ENCODE data around the gene MAST1. TPM values are rescaled to one million over a fixed set of nuclear protein-coding genes. Genes with fewer than 3 reads are reported as not detected.
A peak's percentile ranks its signal among the peaks of the same experiment; 100 is the strongest.
"Not testable (repeated sequence)": the region's sequence is repeated elsewhere in the genome, so short reads cannot be mapped to it uniquely, and the experiment has no call there.

MAST1 gene
- total RNA-seq, 2 experiments from 2014 or later, result 1.2 to 1.5 TPM

GRCh38 chr19:12843999-12844732, 5.9 kb downstream of the MAST1 start:
- peaks cover 21% of the 10 kb centered on the region for H3K4me1 Mint-ChIP-seq (ENCODE audit: low read depth)
- no peaks in the 10 kb centered on the region for H3K36me3 Mint-ChIP-seq (ENCODE audit: low read depth)
- no peak for DNase-seq
- intact Hi-C loops (cut with micrococcal nuclease), result no loop called here
- no peak overlapping the region for H3K27ac Mint-ChIP-seq
- no peaks in the 10 kb centered on the region for H3K9me3 Mint-ChIP-seq
- H3K4me3 Mint-ChIP-seq, result no peak overlapping the region
- CTCF ChIA-PET, result interaction anchor here (0.6 to 1.5 kb wide), 3 partner anchors 84 to 115 kb away, joined by 3 read pairs; no protein-coding TSS in a partner anchor
- peaks cover 49% of the 10 kb centered on the region for H3K27me3 Mint-ChIP-seq (ENCODE audit: low read depth)

DNA sequence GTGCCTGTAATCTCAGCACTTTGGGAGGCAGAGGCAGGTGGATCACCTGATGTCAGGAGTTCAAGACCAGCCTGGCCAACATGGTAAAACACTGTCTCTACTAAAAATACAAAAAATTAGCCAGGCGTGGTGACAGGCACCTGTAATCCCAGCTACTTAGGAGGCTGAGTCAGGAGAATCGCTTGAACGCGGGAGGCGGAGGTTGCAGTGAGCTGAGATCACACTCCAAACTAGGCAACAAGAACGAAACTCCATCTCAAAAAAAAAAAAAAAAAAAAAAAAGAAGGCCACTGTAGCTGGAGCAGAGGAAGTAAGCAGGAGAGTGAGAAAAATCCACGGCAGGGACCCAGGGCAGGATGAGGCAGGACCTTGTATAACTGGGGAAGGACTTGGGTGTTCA, 8.3 kb downstream of the MAST1 start:
- CTCF ChIA-PET, result interaction anchor here (0.6 to 3.7 kb wide), 27 partner anchors 9 to 783 kb away, joined by 3 to 60 read pairs (median 5); partner anchors contain the start of gene RTBDN
- not testable (repeated sequence) for H3K36me3 Mint-ChIP-seq (ENCODE audit: low read depth); H3K27ac Mint-ChIP-seq; H3K9me3 Mint-ChIP-seq; DNase-seq; H3K4me3 Mint-ChIP-seq; H3K4me1 Mint-ChIP-seq (ENCODE audit: low read depth)
- H3K27me3 Mint-ChIP-seq (ENCODE audit: low read depth), result peaks cover 26% of the 10 kb centered on the region
- intact Hi-C loops (cut with micrococcal nuclease), result loop anchor here (1.0 to 2.0 kb wide), 3 partner anchors 50 to 86 kb away; no protein-coding TSS in a partner anchor

GRCh38 chr19:12847159-12848139, 9.1 kb downstream of the MAST1 start:
- no peak overlapping the region for H3K27ac Mint-ChIP-seq
- no peaks in the 10 kb centered on the region for H3K36me3 Mint-ChIP-seq (ENCODE audit: low read depth)
- H3K9me3 Mint-ChIP-seq, result no peaks in the 10 kb centered on the region
- CTCF ChIA-PET, result interaction anchor here (0.6 to 3.7 kb wide), 46 partner anchors 10 to 289 kb away, joined by 3 to 60 read pairs (median 4); partner anchors contain the start of genes RNASEH2A and RTBDN
- intact Hi-C loops (cut with micrococcal nuclease), result loop anchor here (1.0 to 2.0 kb wide), 3 partner anchors 51 to 87 kb away; no protein-coding TSS in a partner anchor
- peaks cover 3% of the 10 kb centered on the region for H3K4me1 Mint-ChIP-seq (ENCODE audit: low read depth)
- peak overlapping the region; percentile 36 for H3K4me3 Mint-ChIP-seq
- peak; percentile 87 for DNase-seq
- peaks cover 21% of the 10 kb centered on the region for H3K27me3 Mint-ChIP-seq (ENCODE audit: low read depth)

GRCh38 chr19:12856653-12857052, 18.3 kb downstream of the MAST1 start:
- CTCF ChIA-PET, result interaction anchor here (0.6 to 1.6 kb wide), 3 partner anchors 9 to 222 kb away, joined by 5 to 8 read pairs (median 7); no protein-coding TSS in a partner anchor
- intact Hi-C loops (cut with micrococcal nuclease), result no loop called here
- Mint-ChIP-seq H3K9me3 (peaks cover 1% of the 10 kb centered on the region), H3K27me3 (ENCODE audit: low read depth) (no peaks in the 10 kb centered on the region), H3K4me3 (no peak overlapping the region), H3K27ac (no peak overlapping the region), H3K36me3 (ENCODE audit: low read depth) (no peaks in the 10 kb centered on the region), H3K4me1 (ENCODE audit: low read depth) (no peaks in the 10 kb centered on the region)
- DNase-seq, result no peak

GRCh38 chr19:12858041-12858928, 20.0 kb downstream of the MAST1 start:
- no peak overlapping the region for H3K4me3 Mint-ChIP-seq
- intact Hi-C loops (cut with micrococcal nuclease), result no loop called here
- H3K9me3 Mint-ChIP-seq, result peaks cover 1% of the 10 kb centered on the region
- H3K27ac Mint-ChIP-seq, result no peak overlapping the region
- CTCF ChIA-PET, result interaction anchor here (0.6 to 1.6 kb wide), 3 partner anchors 10 to 222 kb away, joined by 3 to 8 read pairs (median 6); no protein-coding TSS in a partner anchor
- H3K36me3 Mint-ChIP-seq (ENCODE audit: low read depth), result no peaks in the 10 kb centered on the region
- no peaks in the 10 kb centered on the region for H3K4me1 Mint-ChIP-seq (ENCODE audit: low read depth)
- H3K27me3 Mint-ChIP-seq (ENCODE audit: low read depth), result no peaks in the 10 kb centered on the region
- DNase-seq, result no peak

GRCh38 chr19:12859546-12859945, 21.2 kb downstream of the MAST1 start:
- peaks cover 1% of the 10 kb centered on the region for H3K9me3 Mint-ChIP-seq
- CTCF ChIA-PET, result no interaction called here
- DNase-seq, result no peak
- no peak overlapping the region for H3K4me3 Mint-ChIP-seq
- no peaks in the 10 kb centered on the region for H3K36me3 Mint-ChIP-seq (ENCODE audit: low read depth)
- intact Hi-C loops (cut with micrococcal nuclease), result no loop called here
- no peak overlapping the region for H3K27ac Mint-ChIP-seq
- peaks cover 2% of the 10 kb centered on the region for H3K27me3 Mint-ChIP-seq (ENCODE audit: low read depth)
- H3K4me1 Mint-ChIP-seq (ENCODE audit: low read depth), result no peaks in the 10 kb centered on the region

DNA sequence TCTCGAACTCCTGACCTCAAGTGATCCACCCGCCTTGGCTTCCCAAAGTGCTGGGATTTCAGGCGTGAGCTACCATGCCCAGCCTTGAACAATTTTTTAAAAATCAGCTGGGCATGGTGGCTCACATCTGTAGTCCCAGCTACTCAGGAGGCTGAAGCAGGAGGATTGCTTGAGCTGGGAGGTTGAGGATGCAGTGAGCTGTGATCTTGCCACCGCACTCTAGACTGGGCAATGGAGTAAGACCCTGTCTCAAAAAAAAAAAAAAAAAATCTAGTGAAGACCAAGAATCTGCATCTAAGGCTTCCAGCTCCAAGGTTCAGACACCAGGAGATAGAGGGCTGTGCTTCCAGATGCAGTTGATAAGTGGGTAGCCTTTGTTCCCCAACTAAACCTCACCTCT, 25.8 kb downstream of the MAST1 start:
- Mint-ChIP-seq H3K4me1 (ENCODE audit: low read depth) (peaks cover 6% of the 10 kb centered on the region), H3K27me3 (ENCODE audit: low read depth) (peaks cover 2% of the 10 kb centered on the region), H3K9me3 (no peaks in the 10 kb centered on the region), H3K36me3 (ENCODE audit: low read depth) (no peaks in the 10 kb centered on the region), H3K27ac (no peak overlapping the region), H3K4me3 (no peak overlapping the region)
- DNase-seq, result no peak
- intact Hi-C loops (cut with micrococcal nuclease), result no loop called here
- CTCF ChIA-PET, result interaction anchor here (0.6 to 1.8 kb wide), 6 partner anchors 9 to 107 kb away, joined by 3 to 9 read pairs (median 4); no protein-coding TSS in a partner anchor

DNA sequence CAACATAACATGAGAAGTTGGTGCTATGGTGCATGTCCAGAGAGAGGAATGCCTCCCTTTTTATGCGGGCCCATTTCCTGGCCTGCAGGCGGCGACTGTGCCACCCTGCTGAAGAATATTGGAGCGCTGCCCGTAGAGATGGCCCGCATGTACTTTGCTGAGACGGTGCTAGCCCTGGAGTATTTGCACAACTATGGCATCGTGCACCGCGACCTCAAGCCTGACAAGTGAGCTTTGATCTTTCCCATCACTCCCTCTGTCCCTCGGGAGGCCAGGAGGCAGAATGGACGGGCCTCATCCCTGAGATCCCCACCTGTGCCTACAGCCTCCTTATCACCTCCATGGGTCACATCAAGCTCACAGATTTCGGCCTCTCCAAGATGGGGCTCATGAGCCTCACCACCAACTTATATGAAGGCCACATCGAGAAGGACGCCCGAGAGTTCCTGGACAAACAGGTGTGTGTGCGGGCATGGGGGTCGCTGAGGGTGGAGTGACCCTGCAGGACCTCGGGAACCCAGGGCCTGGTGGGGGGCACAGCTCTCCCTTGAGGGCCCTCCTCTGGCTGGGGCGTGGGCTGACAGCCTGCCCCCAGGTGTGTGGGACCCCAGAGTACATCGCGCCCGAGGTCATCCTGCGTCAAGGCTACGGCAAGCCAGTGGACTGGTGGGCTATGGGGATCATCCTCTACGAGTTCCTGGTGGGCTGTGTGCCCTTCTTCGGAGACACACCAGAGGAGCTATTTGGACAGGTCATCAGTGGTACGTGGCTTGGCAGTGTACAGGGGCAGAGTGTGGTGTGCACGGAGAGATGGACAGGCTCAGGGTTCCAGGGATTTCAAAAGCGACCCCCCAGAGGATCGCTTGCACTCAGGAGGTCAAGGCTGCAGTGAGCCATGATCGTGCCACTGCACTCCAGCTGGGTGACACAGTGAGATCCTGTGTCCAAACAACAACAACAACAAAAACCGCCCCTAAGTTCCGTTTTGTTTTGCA, 26.7 kb downstream of the MAST1 start:
- CTCF ChIA-PET, result interaction anchor here (0.6 to 1.8 kb wide), 3 partner anchors 17 to 99 kb away, joined by 3 to 9 read pairs (median 6); no protein-coding TSS in a partner anchor
- intact Hi-C loops (cut with micrococcal nuclease), result no loop called here
- Mint-ChIP-seq H3K27ac (no peak overlapping the region), H3K4me1 (ENCODE audit: low read depth) (peaks cover 6% of the 10 kb centered on the region), H3K9me3 (no peaks in the 10 kb centered on the region), H3K4me3 (no peak overlapping the region), H3K36me3 (ENCODE audit: low read depth) (no peaks in the 10 kb centered on the region), H3K27me3 (ENCODE audit: low read depth) (peaks cover 2% of the 10 kb centered on the region)
- no peak for DNase-seq

DNA sequence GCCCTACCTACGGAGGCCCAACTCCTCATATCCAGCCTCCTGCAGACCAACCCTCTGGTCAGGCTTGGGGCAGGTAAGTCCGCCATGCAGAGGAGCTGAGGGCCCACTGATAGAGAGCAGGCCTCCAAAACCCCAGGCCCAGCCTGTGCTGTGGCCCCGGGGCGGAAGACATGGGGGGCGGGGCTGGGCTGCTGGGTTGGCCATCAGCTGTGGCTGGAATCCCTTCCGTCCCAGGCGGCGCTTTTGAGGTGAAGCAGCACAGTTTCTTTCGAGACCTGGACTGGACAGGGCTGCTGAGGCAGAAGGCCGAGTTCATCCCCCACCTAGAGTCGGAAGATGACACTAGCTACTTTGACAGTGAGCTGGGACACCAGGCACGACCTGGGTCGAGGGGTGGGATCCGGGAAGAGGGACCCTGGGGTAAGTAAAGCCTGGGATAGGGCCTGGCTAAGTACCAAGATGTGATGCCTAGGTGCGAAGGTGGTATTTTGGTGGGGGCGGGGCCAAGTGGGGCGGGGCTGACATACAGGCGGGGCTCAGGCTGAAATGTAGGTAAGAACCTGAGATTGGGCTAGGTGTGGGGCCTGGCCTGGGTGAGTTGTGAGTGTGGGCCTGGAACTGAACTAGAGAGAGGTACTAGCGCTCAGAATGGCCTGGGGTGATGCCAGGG, 27.6 kb downstream of the MAST1 start:
- Mint-ChIP-seq H3K4me3 (no peak overlapping the region), H3K4me1 (ENCODE audit: low read depth) (peaks cover 6% of the 10 kb centered on the region), H3K9me3 (no peaks in the 10 kb centered on the region), H3K36me3 (ENCODE audit: low read depth) (no peaks in the 10 kb centered on the region), H3K27ac (no peak overlapping the region), H3K27me3 (ENCODE audit: low read depth) (peaks cover 2% of the 10 kb centered on the region)
- no peak for DNase-seq
- intact Hi-C loops (cut with micrococcal nuclease), result no loop called here
- CTCF ChIA-PET, result no interaction called here

DNA sequence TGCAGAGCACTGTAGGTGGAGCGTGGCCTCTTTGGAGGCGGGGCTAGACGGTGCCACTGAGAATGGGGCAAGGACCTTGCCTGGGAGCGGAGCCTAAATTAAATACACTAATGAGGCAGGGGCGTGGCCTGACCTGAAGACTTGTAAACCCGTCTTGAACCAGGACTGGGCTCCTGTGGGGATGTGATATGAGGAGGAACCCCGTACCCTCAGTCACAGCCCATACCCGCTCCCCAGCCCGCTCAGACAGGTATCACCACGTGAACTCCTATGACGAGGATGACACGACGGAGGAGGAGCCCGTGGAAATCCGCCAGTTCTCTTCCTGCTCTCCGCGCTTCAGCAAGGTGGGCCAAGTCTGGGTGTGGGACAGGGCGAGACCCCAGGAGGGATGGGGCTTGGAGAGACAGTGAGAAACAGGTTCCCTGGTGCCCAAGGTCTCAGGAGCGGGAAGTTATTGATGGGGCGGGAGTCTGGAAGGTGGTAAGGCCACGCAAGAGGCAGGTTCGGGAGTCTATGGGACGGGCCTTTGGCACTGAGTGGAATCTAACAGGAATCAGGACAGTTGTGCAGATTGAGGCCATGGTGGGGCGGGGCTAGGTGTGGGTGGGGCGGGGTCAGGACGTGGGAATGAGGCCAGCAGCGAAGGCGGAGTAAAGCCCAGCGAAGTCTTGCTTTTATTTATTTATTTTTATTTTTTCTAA, 28.3 kb downstream of the MAST1 start:
- Mint-ChIP-seq H3K4me1 (ENCODE audit: low read depth) (peaks cover 6% of the 10 kb centered on the region), H3K9me3 (no peaks in the 10 kb centered on the region), H3K27me3 (ENCODE audit: low read depth) (peaks cover 2% of the 10 kb centered on the region), H3K27ac (no peak overlapping the region), H3K36me3 (ENCODE audit: low read depth) (no peaks in the 10 kb centered on the region), H3K4me3 (peak overlapping the region; percentile 31)
- intact Hi-C loops (cut with micrococcal nuclease), result no loop called here
- CTCF ChIA-PET, result interaction anchor here (1.1 kb wide), 1 partner anchor 71 kb away, joined by 4 read pairs; no protein-coding TSS in a partner anchor
- DNase-seq, result no peak
